NCI-H2227 (cell line): Measurements from ENCODE around the gene ZBED1.
"Not testable (repeated sequence)": the region's sequence is repeated elsewhere in the genome, so short reads cannot be mapped to it uniquely, and the experiment has no call there.

Experiments
- DNase-seq: peaks from one replicate; lab custom pipeline; 2025; ENCODE audit not compliant: unreplicated experiment; lab: John Stamatoyannopoulos, UW

Gene ZBED1

DNA sequence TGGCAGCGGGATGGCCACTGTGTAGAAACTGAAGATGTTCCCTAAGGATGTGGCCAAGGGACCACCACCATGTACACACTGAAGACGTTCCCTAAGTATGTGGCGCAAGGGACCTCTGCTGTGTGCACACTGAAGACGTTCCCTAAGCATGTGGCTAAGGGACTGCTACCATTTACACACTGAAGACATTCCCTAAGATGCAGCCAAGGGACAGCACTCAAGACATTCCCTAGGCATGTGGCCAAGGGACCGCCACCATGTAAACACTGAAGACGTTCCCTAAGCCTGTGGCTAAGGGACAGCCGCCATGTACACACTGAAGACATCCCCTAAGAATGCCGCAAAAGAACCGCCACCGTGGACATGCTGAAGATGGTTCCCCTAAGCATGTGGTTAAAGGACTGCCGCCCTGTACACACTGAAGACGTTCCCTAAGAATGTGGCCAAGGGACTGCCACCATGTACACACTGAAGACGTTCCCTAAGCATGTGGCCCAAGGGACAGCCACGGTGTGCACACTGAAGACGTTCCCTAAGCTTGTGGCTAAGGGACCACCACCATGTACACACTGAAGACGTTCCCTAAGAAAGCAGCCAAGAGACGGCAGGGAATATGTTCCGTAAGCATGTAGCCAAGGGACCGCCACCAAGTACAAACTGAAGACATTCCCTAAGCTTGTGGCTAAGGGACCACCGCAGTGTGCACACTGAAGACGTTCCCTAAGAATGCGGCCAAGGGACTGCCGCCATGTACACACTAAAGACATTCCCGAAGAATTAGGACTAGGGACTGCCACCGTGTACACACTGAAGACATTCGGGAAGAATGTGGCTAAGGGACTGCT lies 43.3 kb downstream of the ZBED1 start:
- DNase-seq: no peak

DNA sequence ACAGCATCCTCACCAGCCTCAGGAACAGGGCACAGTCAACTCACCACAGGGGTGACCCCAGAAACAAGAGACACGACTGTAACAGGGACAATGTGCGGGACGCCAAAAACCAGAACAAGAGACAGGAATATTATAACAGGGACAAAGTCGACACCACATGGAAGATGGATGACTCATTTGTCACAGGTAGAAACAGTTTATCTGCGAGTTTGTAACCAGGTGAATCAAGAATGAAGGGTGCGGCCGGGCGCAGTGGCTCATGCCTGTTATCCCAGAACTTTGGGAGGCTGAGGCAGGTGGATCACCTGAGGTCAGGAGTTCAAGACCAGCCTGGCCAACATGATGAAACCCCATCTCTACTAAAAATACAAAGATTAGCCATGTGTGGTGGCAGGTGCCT lies 44.7 kb downstream of the ZBED1 start:
- not testable (repeated sequence) for DNase-seq

DNA sequence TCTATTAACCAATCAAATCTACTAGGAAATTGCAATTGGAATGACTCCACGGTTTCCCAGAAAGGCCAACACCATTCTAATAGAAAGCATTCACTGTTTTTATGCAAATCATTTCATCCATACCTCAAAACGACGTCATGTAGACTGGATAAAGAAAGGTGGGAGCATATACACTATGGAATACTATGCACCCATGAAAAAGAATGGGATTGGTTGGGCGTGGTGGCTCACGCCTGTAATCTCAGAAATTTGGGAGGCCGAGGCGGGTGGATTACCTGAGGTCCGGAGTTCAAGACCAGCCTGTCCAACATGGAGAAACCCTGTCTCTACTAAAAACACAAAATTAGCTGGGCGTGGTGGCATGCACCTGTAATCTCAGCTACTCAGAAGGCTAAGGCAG lies 46.2 kb downstream of the ZBED1 start:
- not testable (repeated sequence) for DNase-seq

DNA sequence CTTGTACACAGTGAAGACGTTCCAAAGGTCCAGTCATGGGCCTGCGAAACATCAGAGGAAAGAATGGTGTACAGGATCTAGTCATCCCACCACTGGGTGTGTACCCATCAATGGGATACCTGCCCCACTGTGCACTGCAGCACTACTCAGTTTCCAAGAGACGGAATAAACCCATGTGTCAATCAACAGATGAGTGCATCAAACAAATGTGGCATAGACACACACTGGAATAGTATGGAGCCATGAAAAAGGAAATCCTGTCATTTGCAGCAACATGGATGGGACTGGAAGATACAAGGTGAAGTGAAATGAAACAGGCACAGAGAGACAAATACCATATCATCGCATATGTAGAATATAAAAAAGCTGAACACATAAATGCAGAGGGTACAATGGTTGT lies 48.0 kb downstream of the ZBED1 start:
- DNase-seq: no peak

DNA sequence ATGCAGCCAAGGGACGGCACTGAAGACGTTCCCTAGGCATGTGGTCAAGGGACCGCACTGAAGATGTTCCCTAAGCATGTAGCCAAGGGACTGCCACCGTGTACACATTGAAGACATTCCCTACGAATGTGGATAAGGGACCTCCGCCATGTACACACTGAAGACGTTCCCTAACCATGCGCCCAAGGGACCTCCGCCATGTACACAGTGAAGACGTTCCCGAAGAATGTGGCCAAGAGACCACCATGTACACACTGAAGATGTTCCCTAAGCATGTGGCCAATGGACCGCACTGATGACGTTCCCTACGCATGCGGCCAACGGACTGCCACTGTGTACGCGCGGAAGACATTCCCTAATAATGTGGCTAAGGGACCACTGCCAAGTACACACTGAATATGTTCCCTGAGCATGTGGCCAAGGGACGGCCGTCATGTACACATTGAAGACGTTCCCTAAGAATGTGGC lies 48.4 kb downstream of the ZBED1 start:
- DNase-seq: no peak

DNA sequence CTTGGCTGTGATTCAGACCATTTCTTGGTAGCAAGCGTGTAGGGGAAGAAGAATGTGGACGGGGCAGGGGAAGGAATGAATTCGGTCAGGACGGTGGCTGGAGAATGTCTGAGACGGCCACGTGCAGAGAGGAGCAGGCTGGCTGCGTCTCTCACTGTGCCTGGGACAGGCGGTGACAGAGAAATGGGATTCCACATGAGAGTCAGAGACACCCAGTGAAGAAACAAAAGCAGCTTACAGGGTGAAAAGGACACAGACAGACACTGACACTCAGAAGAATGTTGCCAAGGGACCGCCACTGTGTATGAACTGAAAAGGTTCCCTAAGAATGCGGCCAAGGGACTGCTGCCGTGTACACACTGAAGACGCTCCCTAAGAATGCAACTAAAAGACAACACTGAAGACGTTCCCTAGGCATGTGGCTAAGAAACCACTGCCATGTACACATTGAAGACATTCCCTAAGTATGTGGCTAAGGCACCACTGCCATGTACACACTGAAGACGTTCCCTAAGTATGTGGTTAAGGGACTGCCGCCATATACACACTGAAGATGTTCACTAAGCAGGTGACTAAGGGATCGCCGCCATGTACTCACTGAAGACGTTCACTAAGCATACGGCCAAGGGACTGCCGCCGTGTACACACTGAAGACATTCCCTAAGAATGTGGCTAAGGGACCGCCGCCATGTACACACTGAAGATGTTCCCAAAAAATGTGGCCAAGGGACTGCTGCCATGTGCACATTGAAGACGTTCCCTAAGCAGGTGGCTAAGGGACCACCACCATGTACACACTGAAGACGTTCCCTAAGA lies 49.1 kb downstream of the ZBED1 start:
- DNase-seq: no peak

DNA sequence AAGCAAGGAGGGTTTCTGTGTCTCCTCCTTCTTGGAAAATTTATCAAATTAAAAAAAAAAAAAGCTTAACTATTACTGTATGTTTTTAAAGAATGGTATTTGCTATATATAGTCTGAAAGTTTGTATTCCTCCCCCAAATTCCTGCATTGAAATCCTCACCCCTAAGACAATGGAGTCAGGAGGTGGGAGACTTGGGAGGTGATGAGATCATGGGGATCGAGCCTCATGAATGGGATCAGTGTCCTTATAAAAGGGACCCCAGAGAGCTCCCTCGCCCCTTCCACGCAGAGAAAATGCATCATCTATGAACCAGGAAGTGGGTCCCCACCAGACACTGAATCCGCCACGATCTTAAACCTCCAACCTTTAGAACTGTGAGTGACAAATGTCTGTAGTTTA lies 50.1 kb downstream of the ZBED1 start:
- no peak for DNase-seq

DNA sequence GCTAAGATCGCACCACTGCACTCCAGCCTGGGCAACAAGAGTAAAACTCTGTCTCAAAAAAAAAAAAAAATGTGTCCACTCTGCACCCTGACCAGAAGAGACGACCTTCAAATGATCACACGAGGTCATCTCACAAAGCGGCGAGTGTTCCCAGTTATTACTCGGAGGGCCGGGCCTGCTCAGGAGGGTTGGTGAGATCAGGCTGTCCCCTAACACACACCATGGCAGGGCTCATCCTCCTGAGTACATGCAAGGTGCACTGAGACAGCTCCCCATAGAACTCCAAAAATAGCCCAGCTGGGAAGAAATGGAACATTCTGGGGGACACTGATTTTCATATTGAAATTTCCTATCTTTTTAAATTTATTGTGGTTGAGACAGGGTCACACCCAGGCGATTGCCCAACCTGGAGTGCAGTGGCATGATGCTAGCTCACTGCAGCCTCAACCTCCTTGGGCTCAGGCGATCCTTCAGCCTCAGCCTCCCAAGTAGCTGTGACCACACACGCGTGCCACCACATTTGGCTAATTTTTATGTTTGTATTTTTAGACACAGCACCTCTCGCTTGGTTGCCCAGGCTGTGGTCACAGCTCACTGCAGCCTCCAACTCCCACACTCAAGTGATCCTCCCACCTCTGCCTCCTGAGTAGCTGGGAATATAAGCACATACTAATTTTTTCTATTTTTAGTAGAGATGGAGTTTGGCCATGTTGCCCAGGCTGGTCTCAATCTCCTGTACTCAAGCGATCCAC lies 51.5 kb downstream of the ZBED1 start:
- DNase-seq: no peak

DNA sequence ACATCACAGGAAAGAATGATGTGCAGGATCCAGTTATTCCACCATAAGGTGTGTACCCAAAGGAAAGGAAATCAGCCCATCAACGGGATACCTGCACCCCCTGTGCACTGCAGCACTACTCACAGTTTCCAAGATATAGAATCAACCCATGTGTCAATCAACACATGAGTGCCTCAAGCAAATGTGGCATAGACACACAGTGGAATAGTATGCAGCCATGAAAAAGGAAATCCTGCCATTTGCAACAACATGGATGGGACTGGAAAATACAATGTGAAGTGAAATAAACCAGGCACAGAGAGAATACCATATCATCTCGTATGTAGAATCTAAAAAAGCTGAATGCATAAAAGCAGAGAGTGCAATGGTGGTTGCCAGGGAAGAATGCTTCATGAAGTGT lies 53.3 kb downstream of the ZBED1 start:
- DNase-seq: no peak

DNA sequence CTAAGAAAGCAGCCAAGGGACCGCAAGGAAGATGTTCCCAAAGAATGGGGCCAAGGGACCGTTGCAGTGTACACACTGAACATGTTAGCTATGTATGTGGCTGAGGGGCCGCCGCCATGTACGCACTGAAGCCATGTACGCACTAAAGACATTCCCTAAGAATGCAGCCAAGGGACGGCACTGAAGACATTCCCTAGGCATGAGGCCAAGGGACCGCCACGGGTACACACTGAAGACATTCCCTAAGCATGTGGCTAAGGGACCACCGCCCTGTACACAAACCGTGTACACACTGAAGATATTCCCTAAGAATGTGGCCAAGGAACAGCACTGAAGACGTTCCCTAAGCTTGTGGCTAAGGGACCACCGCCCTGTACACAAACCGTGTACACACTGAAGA lies 54.0 kb downstream of the ZBED1 start:
- no peak for DNase-seq

DNA sequence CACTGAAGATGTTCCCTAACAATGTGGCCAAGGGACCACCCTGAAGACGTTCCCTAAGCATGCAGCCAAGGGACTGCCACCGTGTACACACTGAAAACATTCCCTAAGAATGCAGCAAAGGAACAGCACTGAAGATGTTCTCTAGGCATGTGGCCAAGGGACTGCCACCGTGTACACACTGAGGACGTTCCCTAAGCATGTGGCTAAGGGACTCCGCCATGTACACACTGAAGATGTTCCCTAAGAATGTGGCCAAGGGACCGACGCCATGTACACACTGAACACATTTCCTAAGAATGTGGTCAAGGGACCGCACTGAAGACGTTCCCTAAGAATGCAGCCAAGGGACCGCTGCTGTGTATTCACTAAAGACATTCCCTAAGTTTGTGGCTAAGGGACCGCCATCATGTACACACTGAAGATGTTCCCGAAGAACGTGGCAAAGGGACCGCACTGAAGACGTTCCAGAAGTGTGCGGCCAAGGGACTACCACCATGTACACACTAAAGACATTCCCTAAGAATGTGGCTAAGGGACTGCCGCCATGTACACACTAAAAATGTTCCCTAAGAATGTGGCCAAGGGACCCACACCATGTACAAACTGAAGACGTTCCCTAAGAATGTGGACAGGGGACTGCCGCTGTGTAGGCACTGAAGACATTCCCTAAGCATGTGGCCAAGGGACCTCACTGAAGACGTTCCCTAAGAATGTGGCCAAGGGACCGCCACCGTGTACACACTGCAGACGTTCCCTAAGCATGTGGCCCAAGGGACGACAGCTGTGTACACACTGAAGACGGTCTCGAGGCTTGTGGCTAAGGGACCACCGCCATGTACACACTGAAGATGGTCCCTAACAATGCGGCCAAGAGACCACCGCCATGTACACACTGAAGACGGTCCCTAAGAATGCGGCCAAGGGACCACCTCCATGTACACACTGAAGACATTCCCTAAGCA lies 54.8 kb downstream of the ZBED1 start:
- DNase-seq: no peak

DNA sequence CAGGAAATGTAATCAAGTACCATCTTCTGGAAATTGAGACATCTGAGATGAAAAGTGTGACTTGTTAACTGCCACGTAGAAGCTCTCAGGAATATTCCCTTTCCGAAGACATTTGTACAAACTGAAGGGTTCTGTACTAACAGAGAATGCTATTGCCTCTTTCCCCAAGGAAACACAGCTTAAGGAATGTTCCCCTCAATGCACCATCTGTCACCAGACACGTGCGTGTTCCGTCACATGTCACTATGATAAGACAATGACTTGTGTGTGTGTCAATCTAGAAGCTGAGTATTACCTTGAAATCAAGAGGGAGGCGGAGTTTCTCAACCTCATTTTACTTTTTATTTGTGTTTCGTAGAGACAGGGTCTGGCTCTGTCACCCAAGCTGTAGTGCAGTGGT lies 58.1 kb downstream of the ZBED1 start:
- no peak for DNase-seq

DNA sequence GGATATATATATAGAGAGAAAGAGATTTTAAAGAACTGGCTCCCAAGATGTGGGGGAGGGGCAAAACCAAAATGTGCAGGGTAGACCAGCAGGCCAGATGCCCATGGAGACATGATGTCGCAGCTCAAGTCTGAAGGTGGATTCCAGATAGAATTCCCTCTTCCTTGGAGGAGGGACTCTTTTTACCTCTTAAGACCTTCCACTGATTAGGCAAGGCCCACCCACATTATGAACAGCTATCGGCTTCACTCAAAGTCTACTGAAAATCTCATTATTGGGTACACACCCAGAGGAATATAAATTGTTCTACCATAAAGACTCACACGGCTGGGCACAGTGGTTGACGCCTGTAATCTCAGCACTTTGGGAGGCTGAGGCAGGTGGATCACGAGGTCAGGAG lies 59.3 kb downstream of the ZBED1 start:
- no peak for DNase-seq

DNA sequence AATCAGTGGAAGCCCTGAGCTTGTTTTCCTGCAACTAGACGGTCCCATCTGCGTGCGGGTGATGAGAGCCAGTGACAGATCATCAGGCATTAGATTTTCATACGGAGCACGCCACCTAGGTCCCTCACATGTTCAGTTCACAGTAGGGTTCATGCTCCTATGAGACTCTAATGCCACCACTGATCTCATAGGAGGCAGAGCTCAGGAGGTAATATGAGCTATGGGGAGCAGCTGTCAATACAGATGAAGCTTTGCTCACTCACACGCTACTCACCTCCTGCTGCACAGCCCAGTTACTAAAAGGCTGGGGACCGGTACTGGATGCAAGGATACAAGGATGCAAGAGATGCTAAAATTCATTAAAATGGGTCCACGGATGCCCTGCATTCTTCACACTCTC lies 61.2 kb downstream of the ZBED1 start:
- no peak for DNase-seq
